Measurements from ENCODE around the gene IL1RAPL2. TPM values are rescaled to one million over a fixed set of nuclear protein-coding genes. Genes with fewer than 3 reads are reported as not detected.
"Not testable (repeated sequence)": the region's sequence is repeated elsewhere in the genome, so short reads cannot be mapped to it uniquely, and the experiment has no call there.

The IL1RAPL2 gene
- total RNA-seq, 1 experiment from 2014 or later: not detected

GRCh38 chrX:104935581-104935980, 369.6 kb downstream of the IL1RAPL2 start:
- H3K36me3 ChIP-seq: no peaks in the 10 kb centered on the region
- no peaks in the 10 kb centered on the region for H3K4me1 ChIP-seq (replicated peaks)
- no peak overlapping the region for H3K4me3 ChIP-seq
- no peak overlapping the region for H3K27ac ChIP-seq
- no peaks in the 10 kb centered on the region for H3K27me3 ChIP-seq (replicated peaks)
- no peaks in the 10 kb centered on the region for H3K9me3 ChIP-seq (replicated peaks)
- DNase-seq (ENCODE audit: low read depth in 1 of 2, low spot score in 2 of 2): no peak

GRCh38 chrX:104953251-104953650, 387.3 kb downstream of the IL1RAPL2 start:
- Histone ChIP-seq H3K27ac (no peak overlapping the region), H3K4me1 (replicated peaks) (no peaks in the 10 kb centered on the region), H3K27me3 (replicated peaks) (no peaks in the 10 kb centered on the region), H3K36me3 (no peaks in the 10 kb centered on the region), H3K9me3 (replicated peaks) (no peaks in the 10 kb centered on the region), H3K4me3 (no peak overlapping the region)
- DNase-seq (ENCODE audit: low read depth in 1 of 2, low spot score in 2 of 2): no peak

DNA sequence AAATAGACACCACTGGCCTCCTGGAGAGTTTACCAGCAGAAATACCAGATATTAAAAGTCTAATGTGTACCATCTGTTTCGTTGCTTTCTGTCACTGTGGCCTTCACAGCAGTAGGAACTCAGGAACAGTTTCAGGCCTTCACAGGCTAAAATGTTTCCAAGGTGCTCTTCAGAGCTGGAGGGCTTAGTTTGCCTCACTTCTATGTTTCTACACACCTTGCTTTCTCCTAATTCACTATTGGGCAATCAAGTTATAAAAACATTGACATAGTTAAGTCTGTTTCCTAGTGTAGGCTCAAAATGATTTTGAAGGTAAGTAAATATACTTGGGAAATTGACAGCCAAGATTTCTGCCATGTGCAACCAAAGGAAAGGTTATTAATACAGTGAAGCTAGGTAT, 395.9 kb downstream of the IL1RAPL2 start:
- Histone ChIP-seq H3K27ac (no peak overlapping the region), H3K36me3 (no peaks in the 10 kb centered on the region), H3K9me3 (replicated peaks) (no peaks in the 10 kb centered on the region), H3K4me3 (no peak overlapping the region), H3K4me1 (replicated peaks) (no peaks in the 10 kb centered on the region), H3K27me3 (replicated peaks) (no peaks in the 10 kb centered on the region)
- no peak for DNase-seq (ENCODE audit: low read depth in 1 of 2, low spot score in 2 of 2)

DNA sequence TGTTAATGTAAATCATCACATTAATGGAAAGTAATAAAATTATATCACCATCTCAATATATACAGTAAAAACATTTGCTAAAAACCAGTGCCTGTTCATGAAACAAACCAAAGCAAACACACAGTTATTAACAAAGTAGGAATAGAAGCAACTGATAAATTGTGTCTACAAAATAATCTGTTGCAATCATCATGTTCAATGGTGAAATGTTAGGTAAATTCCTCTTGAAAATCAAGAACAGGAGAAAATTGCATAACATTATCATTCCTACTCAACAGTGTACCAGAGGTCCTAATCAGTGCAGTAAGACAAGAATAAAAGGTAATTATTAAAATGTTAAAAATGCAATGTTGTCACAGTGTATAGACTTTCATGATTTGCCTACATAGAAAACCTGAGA, 402.2 kb downstream of the IL1RAPL2 start:
- Histone ChIP-seq H3K9me3 (replicated peaks) (no peaks in the 10 kb centered on the region), H3K36me3 (no peaks in the 10 kb centered on the region), H3K27ac (no peak overlapping the region), H3K27me3 (replicated peaks) (no peaks in the 10 kb centered on the region), H3K4me1 (replicated peaks) (no peaks in the 10 kb centered on the region), H3K4me3 (no peak overlapping the region)
- no peak for DNase-seq (ENCODE audit: low read depth in 1 of 2, low spot score in 2 of 2)

- H3K4me1 ChIP-seq (replicated peaks): no peaks in the 10 kb centered on the region
- H3K27me3 ChIP-seq (replicated peaks): no peaks in the 10 kb centered on the region
These were observed 406.7 kb downstream of the IL1RAPL2 start for GRCh38 chrX:104972737-104973136.

GRCh38 chrX:104987063-104987462, 421.1 kb downstream of the IL1RAPL2 start:
- Histone ChIP-seq H3K9me3 (replicated peaks) (no peaks in the 10 kb centered on the region), H3K4me1 (replicated peaks) (no peaks in the 10 kb centered on the region), H3K27ac (no peak overlapping the region), H3K4me3 (no peak overlapping the region), H3K36me3 (no peaks in the 10 kb centered on the region), H3K27me3 (replicated peaks) (no peaks in the 10 kb centered on the region)
- no peak for DNase-seq (ENCODE audit: low read depth in 1 of 2, low spot score in 2 of 2)

More at GRCh38 chrX:104972737-104973136, 406.7 kb downstream of the IL1RAPL2 start:
- no peak overlapping the region for H3K27ac ChIP-seq
- H3K9me3 ChIP-seq (replicated peaks): no peaks in the 10 kb centered on the region
- no peaks in the 10 kb centered on the region for H3K36me3 ChIP-seq
- H3K4me3 ChIP-seq: no peak overlapping the region
- DNase-seq (ENCODE audit: low read depth in 1 of 2, low spot score in 2 of 2): no peak

DNA sequence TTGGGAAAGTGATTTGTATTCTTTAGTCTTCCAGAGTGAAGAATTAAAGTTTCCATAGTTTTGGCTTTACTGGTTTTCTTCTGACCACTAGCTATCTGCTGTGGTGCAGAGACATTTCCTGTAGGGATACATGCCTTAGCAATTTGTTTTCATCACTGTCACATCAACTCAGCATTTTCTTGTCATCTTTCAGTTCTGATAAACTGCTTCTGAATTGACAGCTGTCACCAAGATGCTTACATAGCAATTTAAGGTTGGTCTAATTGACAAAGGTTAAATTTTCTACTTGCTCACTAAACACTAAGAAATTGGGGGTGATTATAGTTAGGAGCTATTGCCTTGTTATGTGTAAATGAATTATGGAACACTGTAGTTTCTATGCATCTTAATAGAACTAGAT, 422.0 kb downstream of the IL1RAPL2 start:
- DNase-seq (ENCODE audit: low read depth in 1 of 2, low spot score in 2 of 2): no peak
- H3K9me3 ChIP-seq (replicated peaks): no peaks in the 10 kb centered on the region
- H3K4me1 ChIP-seq (replicated peaks): no peaks in the 10 kb centered on the region
- no peaks in the 10 kb centered on the region for H3K27me3 ChIP-seq (replicated peaks)
- no peak overlapping the region for H3K4me3 ChIP-seq
- no peak overlapping the region for H3K27ac ChIP-seq
- H3K36me3 ChIP-seq: no peaks in the 10 kb centered on the region

DNA sequence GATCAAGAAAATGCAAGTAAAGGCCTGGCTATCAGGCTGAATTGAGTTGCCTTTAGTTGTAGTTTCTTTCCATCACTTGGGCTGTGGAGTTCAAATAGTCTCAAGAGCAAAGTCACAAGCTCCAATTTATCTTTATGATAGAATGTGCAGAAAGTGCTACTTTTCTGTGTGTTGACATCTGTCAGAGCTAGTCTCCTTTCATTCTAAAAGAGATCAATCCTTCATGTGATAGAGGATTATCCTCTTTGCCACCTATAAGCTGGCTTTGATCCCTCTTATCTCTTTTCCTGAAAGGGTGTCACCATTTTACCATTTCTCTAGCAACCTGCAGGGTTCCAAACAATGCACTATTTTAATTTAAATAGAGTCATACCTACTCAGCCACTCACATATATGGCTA, 429.5 kb downstream of the IL1RAPL2 start:
- H3K27ac ChIP-seq: no peak overlapping the region
- H3K4me3 ChIP-seq: no peak overlapping the region
- no peak for DNase-seq (ENCODE audit: low read depth in 1 of 2, low spot score in 2 of 2)
- no peaks in the 10 kb centered on the region for H3K4me1 ChIP-seq (replicated peaks)
- H3K27me3 ChIP-seq (replicated peaks): no peaks in the 10 kb centered on the region
- no peaks in the 10 kb centered on the region for H3K9me3 ChIP-seq (replicated peaks)
- H3K36me3 ChIP-seq: no peaks in the 10 kb centered on the region

- Histone ChIP-seq H3K4me1 (replicated peaks) (no peaks in the 10 kb centered on the region), H3K27me3 (replicated peaks) (no peaks in the 10 kb centered on the region), H3K36me3 (no peaks in the 10 kb centered on the region), H3K4me3 (no peak overlapping the region), H3K27ac (no peak overlapping the region), H3K9me3 (replicated peaks) (no peaks in the 10 kb centered on the region)
- no peak for DNase-seq (ENCODE audit: low read depth in 1 of 2, low spot score in 2 of 2)
These were observed 440.1 kb downstream of the IL1RAPL2 start for GRCh38 chrX:105006103-105006502.

DNA sequence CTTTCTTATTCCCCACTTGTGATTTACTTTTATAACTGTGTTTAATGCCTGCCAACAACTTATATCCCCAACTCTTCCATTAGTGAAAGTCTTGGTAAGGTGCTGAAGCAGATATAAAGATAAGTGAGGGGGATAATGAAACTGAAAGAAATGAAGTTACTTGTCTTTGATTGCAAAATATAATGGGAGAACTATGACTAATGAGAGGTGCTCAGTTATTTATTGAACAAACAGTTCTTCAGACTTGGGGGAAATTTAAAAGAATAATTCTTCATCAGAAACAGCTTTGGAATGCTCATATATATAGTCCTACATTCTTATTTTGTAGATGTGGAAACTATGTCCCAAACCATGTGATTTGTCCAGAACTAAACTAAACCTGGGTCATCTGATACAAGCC, 441.0 kb downstream of the IL1RAPL2 start:
- H3K9me3 ChIP-seq (replicated peaks): no peaks in the 10 kb centered on the region
- no peaks in the 10 kb centered on the region for H3K27me3 ChIP-seq (replicated peaks)
- H3K4me3 ChIP-seq: no peak overlapping the region
- no peaks in the 10 kb centered on the region for H3K4me1 ChIP-seq (replicated peaks)
- no peak overlapping the region for H3K27ac ChIP-seq
- DNase-seq (ENCODE audit: low read depth in 1 of 2, low spot score in 2 of 2): no peak
- H3K36me3 ChIP-seq: no peaks in the 10 kb centered on the region

DNA sequence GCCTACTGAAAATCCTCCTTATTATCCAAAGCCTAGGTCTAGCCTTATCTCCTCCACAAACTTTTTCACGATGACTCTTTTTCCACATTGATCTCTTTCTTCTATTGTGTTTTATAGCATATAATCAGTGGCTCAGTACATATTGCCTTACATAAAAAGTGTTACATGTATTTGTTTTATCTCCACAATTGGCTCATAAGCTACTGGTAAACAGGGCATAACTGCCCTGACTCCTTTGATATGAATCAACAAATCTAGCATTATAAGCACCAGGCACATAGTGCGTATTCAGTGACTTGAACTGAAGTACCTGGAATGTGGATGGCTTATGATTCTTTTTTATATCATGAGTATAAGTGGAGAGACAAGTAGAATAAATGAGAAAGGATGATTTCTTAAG, 447.7 kb downstream of the IL1RAPL2 start:
- Histone ChIP-seq H3K27ac (no peak overlapping the region), H3K4me1 (replicated peaks) (no peaks in the 10 kb centered on the region), H3K9me3 (replicated peaks) (no peaks in the 10 kb centered on the region), H3K36me3 (no peaks in the 10 kb centered on the region), H3K27me3 (replicated peaks) (no peaks in the 10 kb centered on the region), H3K4me3 (no peak overlapping the region)
- DNase-seq (ENCODE audit: low read depth in 1 of 2, low spot score in 2 of 2): no peak

DNA sequence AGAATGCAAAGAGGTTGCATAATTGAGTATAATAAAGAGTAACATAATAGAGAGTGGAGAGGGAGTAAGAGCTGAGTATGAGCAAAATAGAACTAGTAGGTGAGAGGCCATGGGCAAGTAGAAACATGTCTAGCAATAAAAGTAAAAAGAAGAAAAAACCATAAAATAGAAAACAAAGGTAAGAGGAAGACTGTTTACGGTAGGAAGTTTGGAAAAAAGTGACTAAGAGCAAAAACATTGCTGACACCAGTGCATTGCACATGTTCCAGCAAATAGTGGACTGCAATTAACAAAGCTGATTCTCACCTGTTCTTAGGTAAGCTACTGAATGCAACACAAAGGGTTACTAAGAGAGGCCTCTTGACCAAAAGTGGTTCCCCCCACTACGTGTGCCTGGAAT, 451.6 kb downstream of the IL1RAPL2 start:
- Histone ChIP-seq H3K36me3 (no peaks in the 10 kb centered on the region), H3K4me3 (no peak overlapping the region), H3K4me1 (replicated peaks) (no peaks in the 10 kb centered on the region), H3K27ac (no peak overlapping the region), H3K9me3 (replicated peaks) (no peaks in the 10 kb centered on the region), H3K27me3 (replicated peaks) (no peaks in the 10 kb centered on the region)
- no peak for DNase-seq (ENCODE audit: low read depth in 1 of 2, low spot score in 2 of 2)

- H3K27me3 ChIP-seq (replicated peaks): no peaks in the 10 kb centered on the region
- no peak overlapping the region for H3K27ac ChIP-seq
- H3K36me3 ChIP-seq: no peaks in the 10 kb centered on the region
- H3K4me1 ChIP-seq (replicated peaks): no peaks in the 10 kb centered on the region
- no peak overlapping the region for H3K4me3 ChIP-seq
- no peak for DNase-seq (ENCODE audit: low read depth in 1 of 2, low spot score in 2 of 2)
- H3K9me3 ChIP-seq (replicated peaks): no peaks in the 10 kb centered on the region
These were observed 452.9 kb downstream of the IL1RAPL2 start for GRCh38 chrX:105018865-105019264.

- H3K4me3 ChIP-seq; H3K4me1 ChIP-seq (replicated peaks); H3K36me3 ChIP-seq; H3K27ac ChIP-seq; H3K27me3 ChIP-seq (replicated peaks); DNase-seq (ENCODE audit: low read depth in 1 of 2, low spot score in 2 of 2); H3K9me3 ChIP-seq (replicated peaks): not testable (repeated sequence)
These were observed 463.0 kb downstream of the IL1RAPL2 start for GRCh38 chrX:105028962-105029361.

- Histone ChIP-seq H3K27ac (no peak overlapping the region), H3K9me3 (replicated peaks) (no peaks in the 10 kb centered on the region), H3K4me3 (no peak overlapping the region), H3K4me1 (replicated peaks) (no peaks in the 10 kb centered on the region), H3K27me3 (replicated peaks) (no peaks in the 10 kb centered on the region), H3K36me3 (no peaks in the 10 kb centered on the region)
- DNase-seq (ENCODE audit: low read depth in 1 of 2, low spot score in 2 of 2): no peak
These were observed 472.8 kb downstream of the IL1RAPL2 start for GRCh38 chrX:105038672-105039328.

Data from SJSA1 (cell line).